Kidney epithelial cell (primary cell): Measurements from ENCODE around the gene APOL4. TPM values are rescaled to one million over a fixed set of nuclear protein-coding genes. Genes with fewer than 3 reads are reported as not detected.

Experiments
- DNase-seq: peaks from one replicate; pipeline ENCODE4 v3.0.0-alpha.2; 2010; ENCODE audit warnings: low read depth
- H3K27me3 ChIP-seq: 2 replicates; pipeline ENCODE4 v1.6.0; 2011; ENCODE audit warnings: low read length; ENCODE audit not compliant: control insufficient read depth, insufficient read depth
- H3K36me3 ChIP-seq: 2 replicates; pipeline ENCODE4 v1.5.1; 2011; ENCODE audit warnings: low read length; ENCODE audit not compliant: control insufficient read depth, insufficient read depth
- H3K4me3 ChIP-seq: 2 replicates; pipeline ENCODE4 v1.5.1; 2011; ENCODE audit warnings: low read depth, mild to moderate bottlenecking, control low read depth, low read length
- total RNA-seq: library from RNA; depleted of rRNA; stranded (reverse); fragments of >200 nt; gene quantifications from 2 replicates; pipeline ENCODE4 v1.2.3, GENCODE V29; 2015
- TF ChIP-seq, protein P1 (sequence below): IDR thresholded peaks from 2 replicates; pipeline ENCODE4 v1.5.1; 2011; ENCODE audit warnings: mild to moderate bottlenecking, moderate library complexity, low read length, control low read depth, inconsistent platforms; ENCODE audit not compliant: insufficient read depth, poor library complexity, severe bottlenecking

The APOL4 gene
- total RNA-seq, 1 donor from 2014 or later: not detected

DNA sequence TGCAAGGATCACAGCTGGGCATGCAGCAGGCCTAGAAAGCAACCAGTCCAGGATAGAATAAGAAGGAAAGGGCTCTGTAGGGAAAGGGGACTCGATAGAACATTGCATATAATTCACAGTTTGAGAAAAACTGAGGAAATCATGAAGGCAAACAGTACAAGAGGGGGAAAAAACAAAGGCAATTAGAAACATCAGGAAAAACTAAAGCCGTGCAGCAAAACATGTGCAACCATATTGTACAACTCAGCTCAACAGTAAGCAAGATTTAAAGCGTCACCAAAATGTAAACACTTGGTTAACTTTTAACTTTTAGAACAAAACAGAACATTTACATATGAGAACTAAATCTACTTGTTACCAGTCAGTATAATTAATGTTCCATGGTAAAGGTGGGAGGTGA, 49.5 kb downstream of the APOL4 start:
- H3K4me3 ChIP-seq: no peak overlapping the region
- H3K36me3 ChIP-seq: no peaks in the 10 kb centered on the region
- no peak for DNase-seq
- no peaks in the 10 kb centered on the region for H3K27me3 ChIP-seq
- TF ChIP-seq, protein P1, sequence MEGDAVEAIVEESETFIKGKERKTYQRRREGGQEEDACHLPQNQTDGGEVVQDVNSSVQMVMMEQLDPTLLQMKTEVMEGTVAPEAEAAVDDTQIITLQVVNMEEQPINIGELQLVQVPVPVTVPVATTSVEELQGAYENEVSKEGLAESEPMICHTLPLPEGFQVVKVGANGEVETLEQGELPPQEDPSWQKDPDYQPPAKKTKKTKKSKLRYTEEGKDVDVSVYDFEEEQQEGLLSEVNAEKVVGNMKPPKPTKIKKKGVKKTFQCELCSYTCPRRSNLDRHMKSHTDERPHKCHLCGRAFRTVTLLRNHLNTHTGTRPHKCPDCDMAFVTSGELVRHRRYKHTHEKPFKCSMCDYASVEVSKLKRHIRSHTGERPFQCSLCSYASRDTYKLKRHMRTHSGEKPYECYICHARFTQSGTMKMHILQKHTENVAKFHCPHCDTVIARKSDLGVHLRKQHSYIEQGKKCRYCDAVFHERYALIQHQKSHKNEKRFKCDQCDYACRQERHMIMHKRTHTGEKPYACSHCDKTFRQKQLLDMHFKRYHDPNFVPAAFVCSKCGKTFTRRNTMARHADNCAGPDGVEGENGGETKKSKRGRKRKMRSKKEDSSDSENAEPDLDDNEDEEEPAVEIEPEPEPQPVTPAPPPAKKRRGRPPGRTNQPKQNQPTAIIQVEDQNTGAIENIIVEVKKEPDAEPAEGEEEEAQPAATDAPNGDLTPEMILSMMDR: no peak

DNA sequence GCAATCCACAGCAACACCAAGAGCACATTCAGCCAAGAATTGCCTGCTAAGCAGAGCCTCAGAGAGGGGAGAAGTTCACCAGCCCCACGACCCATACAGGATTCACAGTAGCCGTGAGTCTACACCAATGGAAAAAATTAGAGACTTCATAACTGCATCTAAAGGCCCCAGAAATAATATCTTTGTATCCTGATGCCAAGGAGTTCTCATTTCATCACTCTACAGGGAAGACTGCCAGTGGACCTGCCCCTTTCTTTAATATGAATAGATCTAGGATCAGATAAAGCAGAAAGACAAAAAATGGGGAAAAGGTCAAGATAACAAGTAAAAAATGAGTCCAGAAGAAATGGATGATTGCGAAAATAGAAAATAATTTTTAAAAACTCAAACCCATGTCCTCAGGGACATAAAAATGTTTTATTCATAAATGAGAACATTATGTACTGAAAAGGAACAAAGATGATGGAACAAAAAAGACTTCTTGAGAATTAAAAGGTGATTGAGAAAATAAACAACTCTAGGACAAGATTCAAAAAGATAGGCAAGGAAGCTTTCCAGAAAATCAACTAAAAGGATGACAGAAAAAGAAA, 50.5 kb downstream of the APOL4 start:
- TF ChIP-seq, protein P1: no peak
- no peaks in the 10 kb centered on the region for H3K36me3 ChIP-seq

DNA sequence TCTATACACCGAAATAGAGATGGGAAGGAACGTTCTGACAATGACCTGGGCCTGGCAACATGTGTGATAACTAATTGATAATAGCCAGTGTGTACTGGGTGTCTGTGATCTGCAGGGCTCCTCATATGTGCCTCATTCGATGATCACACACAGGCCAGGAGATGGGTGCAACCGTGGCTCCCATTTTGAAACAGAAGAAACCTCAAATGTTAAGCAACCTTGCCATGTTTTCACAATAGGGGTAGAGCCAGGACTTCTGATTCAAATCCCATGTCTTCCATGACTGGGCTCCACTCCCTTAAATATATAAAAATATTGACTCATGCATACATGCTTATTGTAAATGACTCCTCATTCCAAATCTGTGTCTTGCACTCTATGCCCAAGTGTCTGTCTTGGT, 52.2 kb downstream of the APOL4 start:
- DNase-seq: no peak
- TF ChIP-seq, protein P1: no peak

More for the DNA sequence above, 50.5 kb downstream of the APOL4 start:
- Histone ChIP-seq H3K27me3 (no peaks in the 10 kb centered on the region), H3K4me3 (no peak overlapping the region)
- DNase-seq: no peak

DNA sequence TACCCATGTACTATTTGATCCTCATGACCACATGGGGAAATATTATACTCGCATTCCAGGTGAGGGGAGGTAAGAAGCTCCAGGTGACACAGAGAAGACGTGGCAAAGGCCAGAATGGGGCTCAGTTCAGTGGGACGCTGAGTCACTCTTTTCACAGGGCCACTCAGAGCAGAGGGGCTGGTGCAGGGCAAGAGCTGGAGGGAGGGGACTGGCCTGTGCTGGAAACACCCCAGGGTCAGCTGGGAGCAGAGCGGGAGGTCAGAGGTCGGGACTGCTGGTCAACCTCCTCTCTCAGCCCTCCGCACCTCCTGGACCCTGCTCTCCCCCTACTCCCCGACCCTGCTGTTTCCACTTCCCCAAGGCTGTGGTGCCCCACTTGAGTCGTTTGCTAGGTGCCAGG, 53.2 kb downstream of the APOL4 start:
- no peak for DNase-seq
- H3K4me3 ChIP-seq: no peak overlapping the region
- peaks cover 2% of the 10 kb centered on the region for H3K27me3 ChIP-seq
- TF ChIP-seq, protein P1: no peak
- no peaks in the 10 kb centered on the region for H3K36me3 ChIP-seq

More for the DNA sequence above, 52.2 kb downstream of the APOL4 start:
- H3K36me3 ChIP-seq: no peaks in the 10 kb centered on the region
- no peak overlapping the region for H3K4me3 ChIP-seq
- H3K27me3 ChIP-seq: no peaks in the 10 kb centered on the region

DNA sequence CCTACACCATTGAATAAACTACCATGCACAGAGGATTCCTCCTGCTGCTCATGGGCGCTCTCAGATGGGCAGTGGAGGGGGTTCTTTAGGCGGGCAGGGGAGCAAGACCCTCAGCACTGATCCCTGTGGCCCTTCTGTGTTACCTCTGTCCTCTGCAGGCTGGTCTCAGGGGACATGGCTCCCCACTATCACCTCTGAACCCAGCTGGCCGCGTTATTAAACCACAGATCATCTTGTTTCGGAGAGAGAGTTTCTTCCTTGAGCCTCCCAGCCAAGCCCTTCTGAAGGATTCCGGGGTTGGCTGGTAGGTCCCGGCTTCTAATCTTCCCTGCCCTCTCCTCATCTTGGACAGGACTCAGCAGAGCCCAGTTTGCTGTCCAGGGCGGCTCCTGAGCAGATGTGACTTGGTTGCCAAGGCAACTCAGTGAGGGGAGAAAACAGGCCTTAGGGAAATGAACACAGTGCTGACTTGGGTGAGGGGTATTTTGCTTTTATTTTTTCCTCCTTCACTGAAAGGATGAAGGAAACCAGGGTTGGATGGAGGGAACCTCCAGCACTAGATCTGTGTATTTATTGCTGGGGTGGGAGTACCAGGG, 54.3 kb downstream of the APOL4 start:
- peaks cover 6% of the 10 kb centered on the region for H3K27me3 ChIP-seq
- no peak for DNase-seq
- no peaks in the 10 kb centered on the region for H3K36me3 ChIP-seq
- no peak overlapping the region for H3K4me3 ChIP-seq
- TF ChIP-seq, protein P1: no peak

DNA sequence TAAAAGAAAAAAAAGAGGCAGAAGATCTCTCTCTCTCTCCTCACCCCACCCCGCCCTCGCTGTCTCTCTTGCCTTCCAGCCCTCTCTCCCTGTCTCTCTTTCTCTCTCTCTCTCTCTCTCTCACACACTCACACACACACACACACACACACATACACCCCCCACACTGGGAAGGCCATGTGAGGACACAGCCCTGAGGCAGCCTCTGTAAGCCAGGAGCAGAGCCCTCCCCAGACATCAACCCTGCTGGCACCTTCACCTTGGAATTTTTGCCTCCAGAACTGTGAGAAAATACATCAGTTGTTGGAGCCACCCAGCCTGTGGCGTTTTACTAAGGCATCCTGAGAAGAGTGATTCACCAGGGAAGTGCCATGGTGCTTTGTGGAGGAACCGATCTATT, 55.7 kb downstream of the APOL4 start:
- Histone ChIP-seq H3K4me3 (no peak overlapping the region), H3K27me3 (peaks cover 6% of the 10 kb centered on the region), H3K36me3 (no peaks in the 10 kb centered on the region)
- TF ChIP-seq, protein P1: no peak
- DNase-seq: no peak
